A549 treated with GW870086 at 1 μM for 4 hours (cell line): ENCODE results near the gene NTRK2. TPM values are rescaled to one million over a fixed set of nuclear protein-coding genes. Genes with fewer than 3 reads are reported as not detected.

ENCODE experiments used
- total RNA-seq: library from RNA; stranded (reverse); fragments of 200-300 nt; extraction: Qiagen RNA extraction; gene quantifications from 5 replicates; pipeline ENCODE4 v1.2.3, GENCODE V29; 2022; ENCODE audit warnings: low read depth

The NTRK2 gene
- 0.01 TPM in 2 of 5 replicates, not detected in the others for total RNA-seq

DNA sequence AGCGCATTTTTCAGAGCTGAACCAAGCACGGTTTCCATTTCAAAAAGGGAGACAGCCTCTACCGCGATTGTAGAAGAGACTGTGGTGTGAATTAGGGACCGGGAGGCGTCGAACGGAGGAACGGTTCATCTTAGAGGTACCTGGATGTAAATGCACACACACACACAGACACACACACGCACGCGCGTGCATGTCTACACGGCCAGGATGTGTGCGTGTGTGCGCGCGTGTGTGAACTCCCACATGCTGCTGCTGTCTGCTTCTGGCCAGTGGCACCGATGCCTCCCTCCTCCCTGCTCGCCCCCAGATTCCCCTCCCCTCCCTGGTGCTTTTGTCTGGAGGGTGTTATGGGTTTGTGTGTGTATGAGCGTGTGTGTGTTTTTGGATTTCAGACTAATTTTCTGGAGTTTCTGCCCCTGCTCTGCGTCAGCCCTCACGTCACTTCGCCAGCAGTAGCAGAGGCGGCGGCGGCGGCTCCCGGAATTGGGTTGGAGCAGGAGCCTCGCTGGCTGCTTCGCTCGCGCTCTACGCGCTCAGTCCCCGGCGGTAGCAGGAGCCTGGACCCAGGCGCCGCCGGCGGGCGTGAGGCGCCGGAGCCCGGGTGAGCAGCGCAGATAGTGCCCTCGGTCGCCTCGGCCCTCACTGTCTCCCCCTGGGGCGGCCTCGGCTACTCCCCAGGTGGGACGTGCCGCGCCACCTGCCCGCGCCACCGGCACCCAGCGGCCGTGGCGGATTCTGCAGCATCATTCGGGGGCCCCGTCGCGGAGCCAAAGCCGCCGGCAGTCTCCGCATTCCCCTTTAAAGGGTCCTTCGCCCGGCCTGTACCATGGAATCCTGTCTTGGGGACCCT lies at the start of gene NTRK2:
NTRK2 (plus strand) TSS at position 442 of the 850 bp plus-strand sequence. CDS start 1,020 bp downstream, outside the sequence.

